ENCODE results near the gene VANGL2. TPM values are rescaled to one million over a fixed set of nuclear protein-coding genes. Genes with fewer than 3 reads are reported as not detected.

VANGL2 gene
- total and polyA plus RNA-seq, 11 donors = 0.94 to 3.2 (median 1.9) TPM

DNA sequence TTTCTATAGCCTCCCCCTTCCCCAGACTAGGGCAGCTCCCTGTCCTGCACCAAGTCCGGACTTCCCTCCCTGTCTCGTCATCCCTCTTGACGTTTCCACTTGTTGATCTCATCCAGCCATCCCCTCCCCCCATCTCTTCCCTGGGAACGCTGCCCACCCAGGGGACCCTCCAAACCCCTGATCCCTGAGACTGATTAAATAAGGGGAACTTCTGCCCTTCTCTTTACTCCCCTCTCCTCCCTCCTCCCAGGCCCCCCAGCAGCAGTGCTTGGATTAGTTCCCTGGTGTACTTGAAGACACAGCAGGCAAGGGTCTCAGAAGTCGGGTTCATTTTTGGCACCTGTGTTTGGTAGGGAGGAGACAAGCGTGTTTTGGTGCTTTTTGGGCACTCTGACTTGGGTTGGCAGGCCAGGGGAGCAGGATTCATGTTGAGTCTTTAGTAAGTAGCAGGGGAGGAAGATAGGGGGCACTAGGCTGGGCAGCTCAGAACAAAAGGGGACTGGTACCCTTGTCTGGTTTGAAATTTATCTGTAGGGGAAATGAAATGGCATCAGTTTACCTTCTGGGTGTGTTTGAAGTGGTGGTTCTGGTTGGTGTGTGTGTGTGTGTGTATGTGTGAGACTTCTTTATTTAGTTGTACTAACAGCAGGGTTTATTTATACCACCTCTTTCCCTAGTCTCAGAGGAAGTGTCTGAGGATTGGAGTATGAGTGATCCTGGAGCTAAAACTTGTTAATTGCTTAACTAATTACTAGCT is 11.1 kb downstream of the VANGL2 start:
- Histone ChIP-seq H3K27me3 (no peaks in the 10 kb centered on the region), H3K27ac (no peak overlapping the region), H3K4me1 (peaks cover 0 to 4% (median 0%) of the 10 kb centered on the region in 12 donors), H3K36me3 (no peaks in the 10 kb centered on the region), H3K4me3 (no peak overlapping the region), H3K9me3 (no peaks in the 10 kb centered on the region)
- intact Hi-C loops (cut with DNase I) = no loop called here
- ATAC-seq (peak in 1 of 4 donors; percentile 23), DNase-seq (no peak)
- WGBS, 4 donors = 61 to 62% (median 61%) methylated on average over 6 of the region's 6 CpGs
- no peak for TF ChIP-seq POLR2A (IDR thresholded peaks at IDR 0.05)
- TF ChIP-seq, protein P1, sequence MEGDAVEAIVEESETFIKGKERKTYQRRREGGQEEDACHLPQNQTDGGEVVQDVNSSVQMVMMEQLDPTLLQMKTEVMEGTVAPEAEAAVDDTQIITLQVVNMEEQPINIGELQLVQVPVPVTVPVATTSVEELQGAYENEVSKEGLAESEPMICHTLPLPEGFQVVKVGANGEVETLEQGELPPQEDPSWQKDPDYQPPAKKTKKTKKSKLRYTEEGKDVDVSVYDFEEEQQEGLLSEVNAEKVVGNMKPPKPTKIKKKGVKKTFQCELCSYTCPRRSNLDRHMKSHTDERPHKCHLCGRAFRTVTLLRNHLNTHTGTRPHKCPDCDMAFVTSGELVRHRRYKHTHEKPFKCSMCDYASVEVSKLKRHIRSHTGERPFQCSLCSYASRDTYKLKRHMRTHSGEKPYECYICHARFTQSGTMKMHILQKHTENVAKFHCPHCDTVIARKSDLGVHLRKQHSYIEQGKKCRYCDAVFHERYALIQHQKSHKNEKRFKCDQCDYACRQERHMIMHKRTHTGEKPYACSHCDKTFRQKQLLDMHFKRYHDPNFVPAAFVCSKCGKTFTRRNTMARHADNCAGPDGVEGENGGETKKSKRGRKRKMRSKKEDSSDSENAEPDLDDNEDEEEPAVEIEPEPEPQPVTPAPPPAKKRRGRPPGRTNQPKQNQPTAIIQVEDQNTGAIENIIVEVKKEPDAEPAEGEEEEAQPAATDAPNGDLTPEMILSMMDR (IDR thresholded peaks at IDR 0.05) = no peak

DNA sequence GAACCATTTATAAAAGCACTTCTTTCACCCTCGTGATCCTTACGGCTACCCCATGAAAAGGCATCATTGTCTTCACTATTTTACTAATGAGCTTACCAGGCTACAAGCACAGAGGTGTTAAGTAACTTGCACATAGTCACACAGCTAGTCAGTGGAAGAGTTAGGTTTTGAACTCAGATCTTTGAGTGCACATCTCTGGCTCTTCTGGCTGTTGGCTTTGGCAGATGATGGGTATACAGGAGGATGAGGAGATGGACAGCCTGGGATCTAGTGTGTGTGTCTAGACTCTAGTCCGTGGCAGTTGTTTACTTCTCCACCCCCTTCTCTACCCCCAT is 11.6 kb downstream of the VANGL2 start:
- H3K27me3 ChIP-seq = no peaks in the 10 kb centered on the region
- no peaks in the 10 kb centered on the region for H3K9me3 ChIP-seq
- intact Hi-C loops (cut with DNase I) = no loop called here
- no peaks in the 10 kb centered on the region for H3K36me3 ChIP-seq
- no peak for DNase-seq
- no peak overlapping the region for H3K27ac ChIP-seq
- H3K4me3 ChIP-seq = no peak overlapping the region
- TF ChIP-seq, protein P1 (IDR thresholded peaks at IDR 0.05) = no peak
- no peak for TF ChIP-seq POLR2A (IDR thresholded peaks at IDR 0.05)
- 79 to 93% (median 86%) methylated on average over 3 of the region's 3 CpGs for WGBS, 4 donors
- ATAC-seq = no peak
- peaks cover 0 to 4% (median 0%) of the 10 kb centered on the region in 12 donors for H3K4me1 ChIP-seq

DNA sequence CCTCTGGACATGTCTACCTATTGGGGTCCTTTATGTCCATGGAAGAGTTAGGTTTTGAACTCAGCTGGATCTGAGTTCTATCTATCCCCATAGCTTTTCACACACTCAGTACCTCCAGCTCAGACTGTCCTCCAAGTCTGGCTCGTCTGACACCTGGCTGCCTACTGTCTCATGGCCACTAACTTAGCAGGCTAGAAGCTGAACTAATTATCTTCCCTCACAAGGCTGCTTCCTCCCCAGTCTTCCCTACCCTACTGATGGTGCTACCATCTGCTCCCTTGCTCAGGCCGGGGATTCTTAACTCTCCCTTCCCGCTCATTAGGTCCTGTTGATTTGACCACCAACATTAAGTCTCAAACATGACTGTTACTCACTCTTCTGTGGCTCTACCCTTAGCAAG is 13.4 kb downstream of the VANGL2 start:
- Histone ChIP-seq H3K4me3 (no peak overlapping the region), H3K27ac (no peak overlapping the region), H3K9me3 (no peaks in the 10 kb centered on the region), H3K4me1 (peaks cover 0 to 4% (median 0%) of the 10 kb centered on the region in 12 donors), H3K27me3 (no peaks in the 10 kb centered on the region), H3K36me3 (peaks cover 0 to 2% (median 0%) of the 10 kb centered on the region in 9 donors)
- DNase-seq (no peak), ATAC-seq (no peak)
- intact Hi-C loops (cut with DNase I) = no loop called here
- WGBS, 4 donors = 77 to 86% (median 79%) methylated on average over 3 of the region's 3 CpGs
- TF ChIP-seq POLR2A (IDR thresholded peaks at IDR 0.05) = no peak
- TF ChIP-seq, protein P1 (IDR thresholded peaks at IDR 0.05) = no peak

DNA sequence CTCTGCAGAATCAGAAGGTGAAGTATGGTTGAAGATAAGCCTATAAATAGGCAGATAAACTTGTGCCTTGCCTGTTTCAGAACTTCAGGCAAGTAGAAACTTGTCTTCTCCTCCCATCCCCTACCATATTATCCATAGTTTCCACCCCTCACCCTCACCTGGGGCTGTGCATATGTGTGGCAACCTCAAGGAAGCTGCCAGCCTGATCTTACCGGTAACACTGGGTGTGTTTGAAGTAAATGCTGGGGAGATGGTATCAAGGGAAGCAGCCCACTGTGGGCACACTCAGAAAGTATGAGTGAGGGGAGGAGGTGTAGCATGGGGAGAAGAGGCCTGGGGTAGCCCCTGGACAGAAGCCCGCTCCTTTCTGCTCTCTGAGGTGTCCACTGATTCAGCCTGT is 14.5 kb downstream of the VANGL2 start:
- intact Hi-C loops (cut with DNase I) = no loop called here
- DNase-seq (no peak), ATAC-seq (no peak)
- no peaks in the 10 kb centered on the region for H3K27me3 ChIP-seq
- H3K9me3 ChIP-seq = no peaks in the 10 kb centered on the region
- H3K4me3 ChIP-seq = no peak overlapping the region
- 91 to 94% (median 92%) methylated on average over 2 of the region's 2 CpGs for WGBS, 4 donors
- peaks cover 0 to 8% (median 0%) of the 10 kb centered on the region in 9 donors for H3K36me3 ChIP-seq
- no peak overlapping the region for H3K27ac ChIP-seq
- TF ChIP-seq, protein P1 (IDR thresholded peaks at IDR 0.05) = no peak
- TF ChIP-seq POLR2A (IDR thresholded peaks at IDR 0.05) = no peak
- peaks cover 0 to 4% (median 0%) of the 10 kb centered on the region in 12 donors for H3K4me1 ChIP-seq
